WI38 (cell line): Measurements from ENCODE around the gene GPR3.

ENCODE experiments used
- H3K4me3 ChIP-seq: 2 replicates; pipeline ENCODE4 v1.5.1; 2011; ENCODE audit warnings: low read depth, mild to moderate bottlenecking, control low read depth, low read length
- TF ChIP-seq, protein P1 (sequence below): IDR thresholded peaks from 2 replicates; pipeline ENCODE4 v1.5.1; 2012; ENCODE audit warnings: low read depth, mild to moderate bottlenecking, control low read depth, low read length

The GPR3 gene

DNA sequence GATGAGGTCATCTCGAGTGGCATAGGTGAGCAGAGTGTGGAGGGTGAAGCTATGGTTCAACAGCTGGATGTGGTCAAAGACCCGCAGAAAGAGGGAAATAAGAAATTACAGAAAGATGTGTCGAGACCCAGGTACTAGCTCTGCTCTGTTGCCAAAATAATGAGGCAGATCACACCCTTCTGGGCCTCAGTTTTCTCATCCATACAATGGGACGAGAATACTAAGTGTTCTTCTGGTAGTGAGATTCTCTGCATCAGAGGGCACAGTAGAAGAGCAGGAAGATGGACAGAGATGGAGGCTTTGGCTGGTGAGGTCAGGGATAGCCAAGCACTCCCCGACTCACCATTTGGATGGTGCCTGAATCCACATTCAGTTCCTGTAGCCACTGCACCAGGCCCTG, 36.7 kb upstream of the GPR3 start:
- no peak overlapping the region for H3K4me3 ChIP-seq
- TF ChIP-seq, protein P1, sequence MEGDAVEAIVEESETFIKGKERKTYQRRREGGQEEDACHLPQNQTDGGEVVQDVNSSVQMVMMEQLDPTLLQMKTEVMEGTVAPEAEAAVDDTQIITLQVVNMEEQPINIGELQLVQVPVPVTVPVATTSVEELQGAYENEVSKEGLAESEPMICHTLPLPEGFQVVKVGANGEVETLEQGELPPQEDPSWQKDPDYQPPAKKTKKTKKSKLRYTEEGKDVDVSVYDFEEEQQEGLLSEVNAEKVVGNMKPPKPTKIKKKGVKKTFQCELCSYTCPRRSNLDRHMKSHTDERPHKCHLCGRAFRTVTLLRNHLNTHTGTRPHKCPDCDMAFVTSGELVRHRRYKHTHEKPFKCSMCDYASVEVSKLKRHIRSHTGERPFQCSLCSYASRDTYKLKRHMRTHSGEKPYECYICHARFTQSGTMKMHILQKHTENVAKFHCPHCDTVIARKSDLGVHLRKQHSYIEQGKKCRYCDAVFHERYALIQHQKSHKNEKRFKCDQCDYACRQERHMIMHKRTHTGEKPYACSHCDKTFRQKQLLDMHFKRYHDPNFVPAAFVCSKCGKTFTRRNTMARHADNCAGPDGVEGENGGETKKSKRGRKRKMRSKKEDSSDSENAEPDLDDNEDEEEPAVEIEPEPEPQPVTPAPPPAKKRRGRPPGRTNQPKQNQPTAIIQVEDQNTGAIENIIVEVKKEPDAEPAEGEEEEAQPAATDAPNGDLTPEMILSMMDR: no peak

DNA sequence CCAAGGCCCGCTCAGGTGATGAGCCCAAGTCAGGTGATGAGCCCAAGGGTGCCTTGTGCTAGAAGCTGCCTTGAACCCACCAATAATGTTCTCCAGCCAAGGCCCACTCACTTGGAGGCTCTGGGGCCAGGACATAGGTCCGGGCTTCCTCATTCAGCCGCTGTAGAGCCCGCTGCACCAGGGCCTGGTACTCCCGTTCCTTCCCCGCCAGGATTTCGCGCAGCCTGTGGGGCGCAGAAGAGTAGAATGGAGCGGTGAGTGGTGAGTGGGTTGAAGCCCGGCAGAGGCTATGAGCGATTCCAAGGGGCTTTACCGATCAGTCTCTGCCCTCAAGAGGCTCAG, 36.2 kb upstream of the GPR3 start:
- H3K4me3 ChIP-seq: no peak overlapping the region
- TF ChIP-seq, protein P1: no peak

GRCh38 chr1:27356619-27357280, 35.7 kb upstream of the GPR3 start:
- TF ChIP-seq, protein P1: no peak
- H3K4me3 ChIP-seq: no peak overlapping the region

- no peak overlapping the region for H3K4me3 ChIP-seq
- TF ChIP-seq, protein P1: peak; percentile 68
Observed at GRCh38 chr1:27357281-27358037, 35.0 kb upstream of the GPR3 start.

DNA sequence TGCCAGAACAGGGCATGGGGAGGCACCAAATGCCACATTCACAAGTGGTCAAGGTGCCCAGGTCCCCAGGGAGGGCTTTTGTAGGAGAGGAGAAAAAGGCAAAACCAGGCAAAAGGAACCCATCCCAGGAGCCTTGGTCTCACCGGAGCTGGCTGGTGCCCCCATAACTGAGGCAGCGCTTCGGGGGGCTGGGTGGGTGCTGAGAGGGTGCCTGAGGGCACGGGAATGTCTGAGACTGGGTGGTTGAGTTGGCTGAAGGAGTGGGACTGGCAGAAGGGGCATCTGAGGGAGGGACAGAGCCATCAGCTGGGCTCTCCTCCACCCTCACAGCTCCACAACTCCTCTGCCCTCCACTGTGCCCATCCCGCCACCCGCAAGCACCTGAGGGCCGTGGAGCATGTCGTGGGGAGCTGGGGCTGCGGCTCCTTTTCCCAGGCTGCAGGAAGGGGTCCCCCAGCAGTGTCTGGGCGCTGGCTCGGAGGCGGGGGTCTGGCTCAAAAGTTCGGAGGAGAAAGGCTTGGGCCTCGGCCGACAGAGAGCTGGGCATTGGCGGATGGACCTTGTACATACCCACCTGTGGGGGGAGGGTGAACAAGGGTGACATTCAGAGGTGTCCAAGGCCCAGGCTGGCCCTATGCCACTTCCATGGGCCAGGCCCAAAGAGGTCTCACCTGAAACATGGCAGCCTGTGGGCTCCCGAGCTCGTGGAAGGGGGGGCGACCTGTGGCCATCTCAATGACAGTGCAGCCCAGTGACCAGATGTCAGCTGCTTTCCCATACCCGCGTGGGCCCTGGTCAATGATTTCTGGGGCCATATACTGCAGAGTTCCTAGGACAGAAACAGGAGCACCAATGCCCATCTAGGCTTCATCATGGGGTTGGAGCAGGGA, 34.1 kb upstream of the GPR3 start:
- TF ChIP-seq, protein P1: no peak
- H3K4me3 ChIP-seq: no peak overlapping the region

DNA sequence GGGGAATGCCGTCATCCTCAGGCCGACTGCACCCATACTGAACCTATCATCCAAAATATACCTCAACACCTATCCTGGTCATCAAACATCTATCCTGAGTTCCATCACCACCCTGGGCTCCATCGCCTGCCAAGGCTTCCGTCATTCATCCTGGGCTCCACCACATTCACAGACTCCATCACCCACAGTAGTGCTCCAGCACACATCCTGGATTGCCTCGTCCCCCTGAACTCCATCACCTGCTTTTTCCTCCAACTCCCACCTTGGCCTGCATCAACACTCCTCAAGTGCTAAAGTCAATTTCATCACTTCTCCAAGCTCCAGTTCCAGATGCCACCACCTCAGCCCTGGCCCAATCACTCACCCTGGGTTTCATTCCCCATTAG, 33.5 kb upstream of the GPR3 start:
- TF ChIP-seq, protein P1: no peak
- H3K4me3 ChIP-seq: no peak overlapping the region

DNA sequence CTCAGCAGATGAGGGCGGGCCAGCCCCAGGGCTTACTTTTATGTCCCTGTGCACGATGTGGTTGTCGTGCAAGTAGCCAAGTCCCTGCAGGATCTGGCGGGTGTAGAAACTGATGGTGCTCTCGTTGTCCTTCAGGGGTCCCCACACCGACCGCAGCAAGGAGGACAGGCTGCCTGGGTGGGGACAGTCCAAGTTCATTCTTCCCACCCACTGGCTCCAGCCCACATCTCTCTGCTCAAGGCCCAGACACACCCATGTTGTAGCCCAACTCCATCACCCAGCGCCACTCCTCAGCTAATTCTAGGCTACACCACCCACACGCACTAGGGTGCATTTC, 32.6 kb upstream of the GPR3 start:
- TF ChIP-seq, protein P1: no peak
- H3K4me3 ChIP-seq: no peak overlapping the region
